HL-60 (cell line): ENCODE measurements around the gene TIGD4.

Experiments
- CTCF ChIP-seq: IDR thresholded peaks from one replicate; pipeline ENCODE4 v1.5.1; 2011; ENCODE audit warnings: low read length, control low read depth, inconsistent platforms; ENCODE audit not compliant: insufficient read depth
- GABPA ChIP-seq: IDR thresholded peaks from 2 replicates; pipeline ENCODE4 v1.6.1; 2012; ENCODE audit warnings: low read depth
- POLR2AphosphoS5 ChIP-seq: IDR thresholded peaks from 2 replicates; pipeline ENCODE4 v1.6.1; 2012; ENCODE audit warnings: low read depth
- REST ChIP-seq: IDR thresholded peaks from 2 replicates; pipeline ENCODE4 v1.6.1; 2012; ENCODE audit warnings: low read depth; ENCODE audit not compliant: insufficient replicate concordance
- SPI1 ChIP-seq: IDR thresholded peaks from 2 replicates; pipeline ENCODE4 v1.6.1; 2012; ENCODE audit warnings: low read depth, mild to moderate bottlenecking, borderline replicate concordance

GRCh38 chr4:152795891-152796290, 16.4 kb upstream of the TIGD4 start:
- no peak for TF ChIP-seq CTCF
- no peak for TF ChIP-seq REST
- TF ChIP-seq POLR2AphosphoS5: no peak
- TF ChIP-seq SPI1: no peak
- TF ChIP-seq GABPA: no peak
